Activated CD8-positive, alpha-beta memory T cell treated with anti-CD3 and anti-CD28 coated beads, Interleukin-2, amount 10 ng/mL, durations not matched to agents 7 days and 5 days (primary cell): ENCODE results near the gene LOXL3. TPM values are rescaled to one million over a fixed set of nuclear protein-coding genes. Genes with fewer than 3 reads are reported as not detected.
A peak's percentile ranks its signal among the peaks of the same experiment; 100 is the strongest.
"Not testable (repeated sequence)": the region's sequence is repeated elsewhere in the genome, so short reads cannot be mapped to it uniquely, and the experiment has no call there.

ENCODE experiments used
- ATAC-seq: fragments of 150-1000 bp; cut with Tn5 transposase; one replicate; pipeline ENCODE4 v1.10.0; 2021; ENCODE audit warnings: moderate library complexity
- CTCF ChIA-PET: fragments of 350-600 bp; sonication (Branson Sonifier 250); formaldehyde crosslinking; loops from one replicate; lab custom pipeline; 2021; ENCODE audit warnings: antibody characterized with exemption; lab: Charles Lee
- DNase-seq: peaks from one replicate; pipeline ENCODE4 v3.0.0-alpha.2; 2020
- H3K27ac Mint-ChIP-seq: one replicate; pipeline ENCODE4 v1.8.0; 2021; ENCODE audit warnings: mild to moderate bottlenecking, mixed read lengths
- H3K27me3 Mint-ChIP-seq: one replicate; pipeline ENCODE4 v1.8.0; 2021; ENCODE audit warnings: mixed read lengths
- H3K36me3 Mint-ChIP-seq: one replicate; pipeline ENCODE4 v1.8.0; 2021; ENCODE audit warnings: mild to moderate bottlenecking, mixed read lengths
- H3K4me1 Mint-ChIP-seq: one replicate; pipeline ENCODE4 v1.8.0; 2021; ENCODE audit warnings: mixed read lengths
- H3K4me3 Mint-ChIP-seq: one replicate; pipeline ENCODE4 v1.8.0; 2021; ENCODE audit warnings: mild to moderate bottlenecking, moderate library complexity, mixed read lengths
- H3K9me3 Mint-ChIP-seq: one replicate; pipeline ENCODE4 v1.8.0; 2022; ENCODE audit warnings: low read depth, mixed read lengths
- total RNA-seq, 2 experiments: library from RNA; stranded (reverse); gene quantifications; one replicate each; pipeline ENCODE4 v1.2.3, GENCODE V29; 2021

LOXL3 gene
- total RNA-seq, 2 experiments from 2014 or later: 0.76 to 1.8 TPM

DNA sequence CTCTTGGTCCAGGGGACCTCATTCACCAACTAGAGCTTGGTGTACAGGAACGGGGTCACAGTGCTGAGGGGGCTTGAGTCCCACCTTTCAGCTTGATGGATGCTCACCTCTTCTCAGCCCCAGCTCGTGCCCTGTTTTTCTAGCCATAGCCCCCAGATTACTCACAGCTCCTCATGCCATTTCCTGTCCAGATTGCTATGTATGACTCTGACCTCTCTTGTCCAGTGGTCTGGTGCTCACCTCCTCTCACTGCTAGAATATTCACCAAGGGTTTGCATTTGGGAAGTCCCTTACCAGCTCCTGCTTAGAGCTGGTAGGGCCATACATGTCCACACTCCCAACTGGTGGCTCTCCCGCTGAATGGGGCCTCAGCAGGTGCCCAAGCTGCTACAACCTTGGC lies 60.2 kb downstream of the LOXL3 start:
- ATAC-seq (no peak), DNase-seq (no peak)
- no peaks in the 10 kb centered on the region for H3K9me3 Mint-ChIP-seq
- H3K27ac Mint-ChIP-seq: no peak overlapping the region
- H3K27me3 Mint-ChIP-seq: peaks cover 10% of the 10 kb centered on the region
- H3K36me3 Mint-ChIP-seq: peaks cover 14% of the 10 kb centered on the region
- H3K4me3 Mint-ChIP-seq: no peak overlapping the region
- CTCF ChIA-PET: interaction anchor here (0.6 to 1.7 kb wide), 4 partner anchors 10 to 43 kb away, joined by 3 to 14 read pairs (median 5); partner anchors contain the start of genes CCDC142, PCGF1 and TTC31
- peaks cover 11% of the 10 kb centered on the region for H3K4me1 Mint-ChIP-seq

DNA sequence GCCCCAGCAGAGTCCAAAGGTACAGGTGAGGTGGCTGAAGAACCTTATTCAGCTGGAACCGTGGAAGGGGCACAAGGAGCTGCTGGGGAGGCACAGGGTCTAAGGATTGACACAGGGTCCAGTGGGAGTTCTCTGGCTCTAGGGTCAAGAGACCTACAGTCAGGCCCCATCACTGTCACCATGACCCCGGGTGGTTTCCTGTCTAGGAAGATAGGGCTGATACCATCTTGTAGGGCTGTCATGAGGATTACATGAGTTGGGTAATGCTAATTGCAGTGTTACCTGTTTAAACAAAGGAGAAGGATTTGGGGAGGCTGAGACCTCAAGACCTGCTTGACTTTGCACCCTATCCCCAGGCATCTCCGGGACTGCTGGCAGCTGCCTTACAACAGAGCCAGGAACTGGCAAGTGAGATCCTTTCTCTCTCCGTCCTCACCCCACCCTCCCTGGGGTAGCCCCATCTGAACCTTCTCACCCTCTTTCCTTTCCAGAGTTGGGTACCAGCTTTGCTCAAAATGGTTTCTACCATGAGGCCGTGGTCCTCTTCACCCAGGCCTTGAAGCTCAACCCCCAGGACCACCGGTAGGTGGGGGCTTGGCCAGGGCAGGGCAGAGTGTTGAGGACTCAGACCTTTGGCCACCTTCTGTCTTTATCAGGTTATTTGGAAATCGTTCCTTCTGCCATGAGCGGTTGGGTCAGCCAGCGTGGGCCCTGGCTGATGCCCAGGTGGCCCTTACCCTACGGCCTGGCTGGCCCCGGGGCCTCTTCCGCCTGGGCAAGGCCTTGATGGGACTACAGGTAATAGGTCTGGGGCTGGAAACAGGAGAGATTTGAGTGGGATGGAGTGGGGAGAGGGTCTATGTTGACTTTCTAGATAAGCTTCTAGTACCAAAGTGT lies 61.8 kb downstream of the LOXL3 start:
- H3K4me1 Mint-ChIP-seq: peaks cover 1% of the 10 kb centered on the region
- CTCF ChIA-PET: interaction anchor here (1.3 kb wide), 1 partner anchor 9 kb away, joined by 5 read pairs; the partner anchor contains the start of genes CCDC142 and TTC31
- DNase-seq (no peak), ATAC-seq (no peak)
- H3K4me3 Mint-ChIP-seq: no peak overlapping the region
- H3K9me3 Mint-ChIP-seq: no peaks in the 10 kb centered on the region
- H3K27ac Mint-ChIP-seq: no peak overlapping the region
- peaks cover 16% of the 10 kb centered on the region for H3K36me3 Mint-ChIP-seq
- no peaks in the 10 kb centered on the region for H3K27me3 Mint-ChIP-seq

DNA sequence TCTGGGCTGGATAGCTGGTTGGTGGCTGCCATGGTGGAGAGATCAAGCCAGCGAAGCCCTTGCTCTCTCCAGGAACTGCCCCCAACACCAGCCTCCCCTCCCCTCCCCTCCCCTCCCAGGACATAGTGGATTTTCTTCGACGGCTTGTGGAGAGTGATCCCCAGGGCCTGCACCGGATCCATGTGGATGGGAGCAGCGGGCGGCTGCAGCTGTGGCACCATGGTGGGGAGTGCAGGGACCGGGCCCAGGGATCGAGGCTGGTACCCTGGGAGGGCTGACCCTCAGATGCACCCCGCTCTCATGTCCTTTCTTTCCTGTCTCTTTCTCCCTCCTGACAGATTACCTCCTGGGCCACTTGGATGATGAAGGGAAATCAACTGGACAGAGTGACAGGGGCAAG lies 63.8 kb downstream of the LOXL3 start:
- peaks cover 7% of the 10 kb centered on the region for H3K4me1 Mint-ChIP-seq
- no peak overlapping the region for H3K27ac Mint-ChIP-seq
- H3K27me3 Mint-ChIP-seq: no peaks in the 10 kb centered on the region
- no peak for ATAC-seq
- H3K4me3 Mint-ChIP-seq: no peak overlapping the region
- peaks cover 26% of the 10 kb centered on the region for H3K36me3 Mint-ChIP-seq
- DNase-seq: no peak
- CTCF ChIA-PET: interaction anchor here (1.1 to 1.4 kb wide), 2 partner anchors 13 to 42 kb away, joined by 4 to 5 read pairs; no protein-coding TSS in a partner anchor
- no peaks in the 10 kb centered on the region for H3K9me3 Mint-ChIP-seq

DNA sequence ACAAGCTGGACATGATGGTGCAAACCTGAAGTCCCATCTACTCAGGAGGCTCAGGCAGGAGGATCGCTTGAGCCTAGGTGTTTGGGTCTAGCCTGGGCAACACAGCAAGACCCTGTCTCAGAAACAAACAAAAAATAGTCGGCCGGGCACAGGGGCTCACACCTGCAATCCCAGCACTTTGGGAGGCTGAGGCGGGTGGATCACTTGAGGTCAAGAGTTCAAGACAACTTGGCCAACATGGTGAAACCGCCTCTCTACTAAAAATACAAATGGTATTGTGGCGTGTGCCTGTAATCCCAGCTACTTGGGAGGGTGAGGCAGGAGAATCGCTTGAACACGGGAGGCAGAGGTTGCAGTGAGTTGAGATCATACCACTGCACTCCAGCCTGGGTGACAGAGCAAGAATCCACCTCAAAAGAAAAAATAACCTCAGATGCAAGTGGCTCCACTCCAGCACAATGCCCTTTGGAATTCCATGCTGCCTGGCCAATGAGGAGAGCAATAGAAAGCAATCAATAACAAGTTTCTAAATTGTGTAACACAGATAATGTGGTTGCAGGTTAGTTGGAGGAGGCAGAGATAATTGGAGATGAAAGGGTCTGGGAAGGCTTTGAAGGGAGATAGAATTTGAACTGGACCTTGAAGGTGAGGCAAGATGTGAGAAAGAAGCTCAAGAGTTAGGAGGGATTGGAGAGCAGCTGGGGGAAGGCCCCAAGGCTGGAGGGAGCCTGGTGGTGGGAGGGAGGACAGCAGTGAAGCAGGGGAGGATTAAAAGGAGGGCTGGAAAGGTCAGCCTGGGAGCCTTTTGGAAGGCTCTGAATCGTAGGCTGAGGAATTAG lies 64.9 kb downstream of the LOXL3 start:
- Mint-ChIP-seq H3K36me3 (peaks cover 28% of the 10 kb centered on the region), H3K9me3 (no peaks in the 10 kb centered on the region), H3K4me3 (no peak overlapping the region), H3K4me1 (peaks cover 13% of the 10 kb centered on the region), H3K27me3 (no peaks in the 10 kb centered on the region), H3K27ac (no peak overlapping the region)
- CTCF ChIA-PET: interaction anchor here (1.0 to 1.4 kb wide), 3 partner anchors 43 to 85 kb away, joined by 3 to 5 read pairs (median 3); no protein-coding TSS in a partner anchor
- DNase-seq (no peak), ATAC-seq (no peak)

DNA sequence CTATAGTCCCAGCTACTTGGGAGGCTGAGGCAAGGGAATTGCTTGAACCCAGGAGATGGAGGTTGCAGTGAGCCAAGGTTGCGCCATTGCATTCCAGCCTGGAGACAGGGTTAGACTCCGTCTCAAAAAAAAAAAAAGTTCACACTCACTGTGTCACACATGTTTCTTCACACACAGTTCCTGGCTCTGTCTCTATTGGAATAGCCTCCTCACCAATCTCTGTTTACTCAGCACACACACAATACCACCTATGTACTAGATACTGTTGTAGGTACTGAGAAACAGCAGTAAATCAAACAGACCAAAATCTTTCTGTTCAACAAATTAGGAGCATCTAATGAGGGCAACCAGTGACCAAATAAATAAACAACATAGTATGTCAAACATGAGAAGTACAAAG lies 67.6 kb downstream of the LOXL3 start:
- H3K36me3 Mint-ChIP-seq: peaks cover 22% of the 10 kb centered on the region
- peaks cover 25% of the 10 kb centered on the region for H3K4me1 Mint-ChIP-seq
- no peak for ATAC-seq
- CTCF ChIA-PET: interaction anchor here (0.7 kb wide), 1 partner anchor 1239 kb away, joined by 3 read pairs; no protein-coding TSS in a partner anchor
- no peak for DNase-seq
- no peaks in the 10 kb centered on the region for H3K27me3 Mint-ChIP-seq
- H3K9me3 Mint-ChIP-seq: no peaks in the 10 kb centered on the region
- H3K27ac Mint-ChIP-seq: no peak overlapping the region
- H3K4me3 Mint-ChIP-seq: no peak overlapping the region

DNA sequence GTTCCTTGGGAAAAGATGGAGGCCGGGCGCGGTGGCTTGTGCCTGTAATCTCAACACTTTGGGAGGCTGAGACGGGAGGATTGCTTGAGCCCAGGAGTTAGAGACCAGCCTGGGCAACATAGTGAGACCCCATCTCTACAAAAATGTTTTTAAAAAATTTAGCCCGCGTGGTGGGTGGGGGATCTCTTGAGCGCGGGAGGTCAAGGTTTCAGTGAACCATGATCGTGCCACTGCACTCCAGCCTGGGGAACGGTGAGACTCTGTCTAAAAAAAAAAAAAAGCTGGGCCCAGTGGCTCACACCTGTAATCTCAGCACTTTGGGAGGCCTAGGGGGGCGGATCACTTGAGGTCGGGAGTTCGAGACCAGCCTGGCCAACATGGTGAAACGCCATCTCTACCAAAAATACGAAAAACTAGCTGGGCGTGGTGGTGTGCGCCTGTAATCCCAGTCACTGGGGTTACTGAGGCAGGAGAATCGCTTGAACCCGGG lies 70.0 kb downstream of the LOXL3 start:
- H3K27me3 Mint-ChIP-seq, ATAC-seq: not testable (repeated sequence)
- CTCF ChIA-PET: interaction anchor here (0.6 to 5.2 kb wide), 22 partner anchors 8 to 148 kb away, joined by 3 to 79 read pairs (median 10); partner anchors contain the start of genes AUP1, HTRA2, INO80B and MOGS

DNA sequence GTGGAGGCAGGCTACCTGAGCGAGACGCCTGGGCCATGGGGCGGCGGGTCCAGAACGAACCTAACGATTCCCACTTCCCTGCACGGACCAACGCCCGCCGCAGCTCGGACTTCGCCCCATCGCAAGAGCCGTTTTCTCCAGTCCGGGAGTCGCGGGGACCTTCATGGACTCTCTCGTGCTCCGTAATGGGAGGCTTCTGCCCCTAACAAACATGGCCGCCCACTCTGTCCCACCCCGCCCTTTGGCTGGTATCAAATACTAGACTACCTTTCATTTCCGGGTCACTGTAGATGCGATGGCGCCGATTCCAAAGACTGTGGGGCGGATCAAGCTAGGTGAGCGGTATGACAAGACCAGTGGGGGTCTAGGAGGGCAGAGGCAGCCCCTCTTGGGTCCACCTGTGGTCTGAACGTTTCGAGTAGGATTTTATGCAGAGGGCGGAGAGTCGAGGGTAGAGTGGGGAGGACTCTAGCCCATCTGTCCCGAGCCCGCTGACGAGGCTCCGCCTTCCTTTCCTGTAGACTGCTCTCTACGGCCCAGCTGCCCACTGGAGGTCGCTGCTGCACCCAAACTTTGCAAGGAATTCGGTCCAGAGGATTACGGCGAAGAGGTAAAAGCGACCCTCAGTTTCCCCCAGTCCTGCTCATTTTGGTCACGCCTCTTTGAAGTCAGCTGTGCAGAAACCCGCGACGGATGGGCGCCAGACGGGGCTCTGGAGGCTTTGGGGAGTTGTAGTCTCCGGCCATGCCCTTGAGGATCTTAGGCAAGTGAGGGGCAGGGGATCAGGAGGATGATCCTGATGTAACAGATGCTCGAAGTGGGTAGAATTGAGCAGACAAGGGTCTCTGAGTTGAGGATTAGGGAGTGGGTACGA lies 70.7 kb downstream of the LOXL3 start, which contains the start of the genes CCDC142 and TTC31:
Gene CCDC142 (minus strand): TSS at position 198 of the 874 bp plus-strand sequence. CDS start 161 bp downstream, at position 37.
Gene TTC31 (plus strand): TSS at position 281 of the 874 bp plus-strand sequence. CDS start 15 bp downstream, at position 296.
- Mint-ChIP-seq H3K36me3 (peaks cover 28% of the 10 kb centered on the region), H3K27me3 (no peaks in the 10 kb centered on the region), H3K4me3 (peak within 1 kb of the TSS; percentile 97), H3K4me1 (peaks cover 44% of the 10 kb centered on the region), H3K27ac (peak within 1 kb of the TSS; percentile 100), H3K9me3 (no peaks in the 10 kb centered on the region)
- CTCF ChIA-PET: interaction anchor here (0.6 to 5.2 kb wide), 33 partner anchors 9 to 233 kb away, joined by 3 to 79 read pairs (median 6); partner anchors contain the start of genes AUP1, DQX1, HTRA2 and INO80B
- peak; percentile 95 for ATAC-seq
- peak; percentile 97 for DNase-seq

More for the DNA sequence above, 70.0 kb downstream of the LOXL3 start:
- H3K36me3 Mint-ChIP-seq: peaks cover 28% of the 10 kb centered on the region
- H3K27ac Mint-ChIP-seq: peak overlapping the region; percentile 100
- H3K4me3 Mint-ChIP-seq: peak overlapping the region; percentile 97
- H3K9me3 Mint-ChIP-seq, DNase-seq: not testable (repeated sequence)
- peaks cover 44% of the 10 kb centered on the region for H3K4me1 Mint-ChIP-seq

Other genes with a start within 250 kb of the LOXL3 start
- 1 to 10 TPM in 1 of 2 experiments, under 1 TPM in 1; 0.42 to 2.6 TPM for gene SLC4A5, start 210.5 kb downstream of the LOXL3 start, total RNA-seq
- gene DCTN1, start 173.6 kb downstream of the LOXL3 start, total RNA-seq: 100 to 1,000 TPM in 1 of 2 experiments, 10 to 100 TPM in 1; 98.3 to 108 TPM
- 1 to 10 TPM in 1 of 2 experiments, under 1 TPM in 1; 0.93 to 1.8 TPM for gene C2orf81, start 132.3 kb downstream of the LOXL3 start, total RNA-seq
- 10 to 100 TPM; 82.7 to 84.0 TPM for gene WDR54, start 132.2 kb downstream of the LOXL3 start, total RNA-seq
- 1 to 10 TPM in 1 of 2 experiments, under 1 TPM in 1; 0.50 to 1.9 TPM for gene RTKN, start 112.0 kb downstream of the LOXL3 start, total RNA-seq
- 10 to 100 TPM; 31.1 to 39.5 TPM for gene INO80B, start 98.9 kb downstream of the LOXL3 start, total RNA-seq
- 10 to 100 TPM; 40.5 to 46.8 TPM for gene WBP1, start 95.5 kb downstream of the LOXL3 start, total RNA-seq
- gene MOGS, start 88.6 kb downstream of the LOXL3 start, total RNA-seq: 10 to 100 TPM; 60.4 to 78.2 TPM
- gene MRPL53, start 81.3 kb downstream of the LOXL3 start, total RNA-seq: 100 to 1,000 TPM in 1 of 2 experiments, 10 to 100 TPM in 1; 93.9 to 111 TPM
- 10 to 100 TPM; 26.5 to 29.5 TPM for gene CCDC142, start 70.9 kb downstream of the LOXL3 start, total RNA-seq
- 10 to 100 TPM; 39.4 to 48.8 TPM for gene TTC31, start 70.9 kb downstream of the LOXL3 start, total RNA-seq
- gene LBX2, start 54.3 kb downstream of the LOXL3 start, total RNA-seq: 1 to 10 TPM; 1.3 to 2.4 TPM
- 10 to 100 TPM; 15.5 to 34.0 TPM for gene PCGF1, start 46.2 kb downstream of the LOXL3 start, total RNA-seq
- 1 to 10 TPM in 1 of 2 experiments, under 1 TPM in 1; 0.82 to 1.3 TPM for gene TLX2, start 39.5 kb downstream of the LOXL3 start, total RNA-seq
- under 1 TPM; 0.38 to 0.94 TPM for gene DQX1, start 27.7 kb downstream of the LOXL3 start, total RNA-seq
- 100 to 1,000 TPM; 140 to 158 TPM for gene AUP1, start 24.2 kb downstream of the LOXL3 start, total RNA-seq
- gene HTRA2, start 24.0 kb downstream of the LOXL3 start, total RNA-seq: 10 to 100 TPM; 52.2 to 87.2 TPM
- gene DOK1, start 778 bp upstream of the LOXL3 start, total RNA-seq: 10 to 100 TPM; 47.1 to 52.1 TPM
- not detected for gene M1AP, start 94.4 kb upstream of the LOXL3 start, total RNA-seq
- gene SEMA4F, start 100.3 kb upstream of the LOXL3 start, total RNA-seq: 1 to 10 TPM; 4.1 to 6.8 TPM